Measurements from ENCODE around the gene PARVA. TPM values are rescaled to one million over a fixed set of nuclear protein-coding genes. Genes with fewer than 3 reads are reported as not detected.

The PARVA gene
- total and polyA plus RNA-seq, 8 donors = 18.8 to 116 (median 43.0) TPM

- intact Hi-C loops (cut with DNase I; ENCODE audit: low total_unique reads) = no loop called here
- no peak overlapping the region for H3K4me3 ChIP-seq
- H3K27ac ChIP-seq = no peak overlapping the region
- H3K4me1 ChIP-seq = peaks cover 5 to 20% (median 13%) of the 10 kb centered on the region in 4 donors
- no peak for DNase-seq
- no peaks in the 10 kb centered on the region for H3K36me3 ChIP-seq
- TF ChIP-seq POLR2A (IDR thresholded peaks at IDR 0.05) = no peak
- TF ChIP-seq EP300 (IDR thresholded peaks at IDR 0.05) = no peak
- TF ChIP-seq CTCF (IDR thresholded peaks at IDR 0.05) = no peak
- TF ChIP-seq POLR2AphosphoS5 (IDR thresholded peaks at IDR 0.05) = no peak
- 77 to 83% (median 81%) methylated on average over 3 of the region's 3 CpGs for WGBS, 5 donors
- no peaks in the 10 kb centered on the region for H3K27me3 ChIP-seq
- no peaks in the 10 kb centered on the region for H3K9me3 ChIP-seq
Measured at GRCh38 chr11:12581416-12581815, 204.0 kb downstream of the PARVA start.

DNA sequence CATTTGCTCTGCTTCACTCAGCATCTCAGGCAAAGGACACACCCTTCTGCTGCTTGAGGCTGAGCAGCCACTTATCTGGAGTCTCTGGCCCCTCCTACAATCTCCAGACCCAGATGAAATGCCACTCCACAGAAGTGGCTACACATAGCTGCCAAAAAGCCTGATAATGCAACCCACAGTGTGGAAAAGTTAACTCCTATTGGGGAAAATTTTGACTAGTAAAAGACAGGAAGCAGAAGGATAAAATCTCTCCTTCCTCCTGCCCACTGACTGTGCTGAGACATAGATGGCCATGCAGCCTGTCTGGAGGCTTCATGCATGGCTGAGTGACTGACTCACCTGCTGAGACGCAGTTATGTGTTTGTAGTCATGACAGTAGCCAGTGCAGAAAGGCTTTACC, 204.6 kb downstream of the PARVA start:
- TF ChIP-seq POLR2A (IDR thresholded peaks at IDR 0.05) = no peak
- no peak for TF ChIP-seq POLR2AphosphoS5 (IDR thresholded peaks at IDR 0.05)
- no peak for TF ChIP-seq EP300 (IDR thresholded peaks at IDR 0.05)
- TF ChIP-seq CTCF (IDR thresholded peaks at IDR 0.05) = no peak
- Histone ChIP-seq H3K36me3 (no peaks in the 10 kb centered on the region), H3K27me3 (no peaks in the 10 kb centered on the region), H3K27ac (no peak overlapping the region), H3K9me3 (no peaks in the 10 kb centered on the region), H3K4me3 (no peak overlapping the region), H3K4me1 (peaks cover 5 to 25% (median 14%) of the 10 kb centered on the region in 4 donors)
- WGBS, 5 donors = 31 to 68% (median 47%) methylated on average over 1 of the region's 1 CpG
- peak in 1 of 2 donors; percentile 21 for DNase-seq
- intact Hi-C loops (cut with DNase I; ENCODE audit: low total_unique reads) = no loop called here

All from stomach (tissue), 9 donors.